HEK293 (cell line): ENCODE results near the gene EBP.

Source experiments
- CTCF ChIA-PET: fragments of 350-600 bp; formaldehyde crosslinking; extraction: SDS; loops from one replicate; lab custom pipeline; 2021; ENCODE audit warnings: antibody characterized with exemption; lab: Yijun Ruan, JAX
- POLR2A ChIA-PET: fragments of 300-600 bp; formaldehyde crosslinking; extraction: SDS; loops from one replicate; lab custom pipeline; 2020; ENCODE audit warnings: antibody characterized with exemption, inconsistent platforms; lab: Yijun Ruan, JAX
- H3K27ac ChIP-seq: fragments of 200-500 bp; sonication (Bioruptor generic); 2 replicates; pipeline ENCODE4 v1.5.1; 2014; ENCODE audit warnings: low read depth, low read length, control low read depth, inconsistent platforms; ENCODE audit errors: extremely low read depth
- H3K36me3 ChIP-seq, 2 experiments: fragments of 200-500 bp in 1 of 2; sonication (Bioruptor generic) in 1 of 2; 1 replicate in 1 of 2; 2 replicates in 1 of 2; pipeline ENCODE4 v1.5.1; 2014 to 2017; ENCODE audit warnings: inconsistent platforms in 2 of 2, low read length in 2 of 2; ENCODE audit not compliant: control insufficient read depth in 2 of 2, insufficient read depth in 1 of 2
- H3K4me1 ChIP-seq: fragments of 200-500 bp; sonication (Bioruptor generic); 2 replicates; pipeline ENCODE4 v1.5.1; 2014; ENCODE audit warnings: mild to moderate bottlenecking, low read length, inconsistent platforms; ENCODE audit not compliant: control insufficient read depth, insufficient read depth
- H3K4me3 ChIP-seq: 2 replicates; pipeline ENCODE4 v1.5.1; 2011; ENCODE audit warnings: low read depth, mild to moderate bottlenecking, control low read depth, low read length, moderate library complexity
- H3K9me3 ChIP-seq: fragments of 200-500 bp; sonication (Bioruptor generic); 2 replicates; pipeline ENCODE4 v1.5.1; 2014; ENCODE audit warnings: low read depth, low read length, inconsistent platforms; ENCODE audit not compliant: control insufficient read depth, insufficient read depth
- EGR2 ChIP-seq: fragments of 450-650 bp; formaldehyde crosslinking; IDR thresholded peaks from 2 replicates; pipeline ENCODE4 v1.5.1; 2016; ENCODE audit warnings: low read depth, missing biosample characterization, missing genetic modification characterization
- KLF16 ChIP-seq: fragments of 450-650 bp; formaldehyde crosslinking; IDR thresholded peaks from 2 replicates; pipeline ENCODE4 v1.5.1; 2017; ENCODE audit warnings: missing biosample characterization, missing genetic modification characterization
- MYNN ChIP-seq: fragments of 450-650 bp; formaldehyde crosslinking; IDR thresholded peaks from 2 replicates; pipeline ENCODE4 v1.5.1; 2016; ENCODE audit warnings: missing biosample characterization, missing genetic modification characterization, borderline replicate concordance
- TRIM28 ChIP-seq: IDR thresholded peaks from 2 replicates; pipeline ENCODE4 v1.6.1; 2011; ENCODE audit warnings: low read length, control low read depth, borderline replicate concordance
- YY2 ChIP-seq: fragments of 450-650 bp; formaldehyde crosslinking; IDR thresholded peaks from 2 replicates; pipeline ENCODE4 v1.5.1; 2016; ENCODE audit warnings: missing biosample characterization, missing genetic modification characterization
- ZBTB21 ChIP-seq: fragments of 450-650 bp; formaldehyde crosslinking; IDR thresholded peaks from 2 replicates; pipeline ENCODE4 v1.5.1; 2017; ENCODE audit warnings: missing biosample characterization, missing genetic modification characterization
- ZFP37 ChIP-seq: fragments of 450-650 bp; formaldehyde crosslinking; IDR thresholded peaks from 2 replicates; pipeline ENCODE4 v1.5.1; 2016; ENCODE audit warnings: missing biosample characterization, missing genetic modification characterization
- ZNF2 ChIP-seq: fragments of 450-650 bp; formaldehyde crosslinking; IDR thresholded peaks from 2 replicates; pipeline ENCODE4 v1.5.1; 2016; ENCODE audit warnings: missing biosample characterization, missing genetic modification characterization
- ZNF223 ChIP-seq: fragments of 450-650 bp; formaldehyde crosslinking; IDR thresholded peaks from 2 replicates; pipeline ENCODE4 v1.5.1; 2016; ENCODE audit warnings: missing biosample characterization, missing genetic modification characterization
- ZNF274 ChIP-seq, 2 experiments: fragments of 200-500 bp in 1 of 2; fragments of 450-650 bp in 1 of 2; sonication (Bioruptor generic) in 1 of 2; formaldehyde crosslinking in 1 of 2; IDR thresholded peaks; 2 replicates each; pipeline versions ENCODE4 v1.5.1 to v1.6.1; 2014 to 2016; ENCODE audit warnings: borderline replicate concordance in 1 of 2, inconsistent platforms in 1 of 2, low read length in 1 of 2, missing biosample characterization in 1 of 2, missing genetic modification characterization in 1 of 2
- ZNF416 ChIP-seq: fragments of 450-650 bp; formaldehyde crosslinking; IDR thresholded peaks from 2 replicates; pipeline ENCODE4 v1.5.1; 2016; ENCODE audit warnings: missing biosample characterization, missing genetic modification characterization
- ZNF560 ChIP-seq: fragments of 450-650 bp; formaldehyde crosslinking; IDR thresholded peaks from 2 replicates; pipeline ENCODE4 v1.5.1; 2017; ENCODE audit warnings: missing biosample characterization, missing genetic modification characterization, borderline replicate concordance
- ZNF621 ChIP-seq: fragments of 450-650 bp; formaldehyde crosslinking; IDR thresholded peaks from 2 replicates; pipeline ENCODE4 v1.5.1; 2017; ENCODE audit warnings: missing biosample characterization, missing genetic modification characterization
- ZNF623 ChIP-seq: fragments of 450-650 bp; formaldehyde crosslinking; IDR thresholded peaks from 2 replicates; pipeline ENCODE4 v1.5.1; 2016; ENCODE audit warnings: missing biosample characterization, missing genetic modification characterization
- ZNF701 ChIP-seq: fragments of 450-650 bp; formaldehyde crosslinking; IDR thresholded peaks from 2 replicates; pipeline ENCODE4 v1.5.1; 2016; ENCODE audit warnings: missing biosample characterization, missing genetic modification characterization
- ZSCAN23 ChIP-seq: fragments of 450-650 bp; formaldehyde crosslinking; IDR thresholded peaks from 2 replicates; pipeline ENCODE4 v1.5.1; 2016; ENCODE audit warnings: missing biosample characterization, missing genetic modification characterization
- TF ChIP-seq, protein P1 (sequence below): fragments of 450-650 bp; formaldehyde crosslinking; IDR thresholded peaks from 2 replicates; pipeline ENCODE4 v1.5.1; 2016; ENCODE audit warnings: missing biosample characterization, missing genetic modification characterization
- TF ChIP-seq, protein P2 (sequence below): fragments of 450-650 bp; formaldehyde crosslinking; IDR thresholded peaks from 2 replicates; pipeline ENCODE4 v1.5.1; 2016; ENCODE audit warnings: missing biosample characterization, missing genetic modification characterization, low read depth
- TF ChIP-seq, protein P3 (sequence below): fragments of 450-650 bp; formaldehyde crosslinking; IDR thresholded peaks from 2 replicates; pipeline ENCODE4 v1.5.1; 2016; ENCODE audit warnings: missing biosample characterization, missing genetic modification characterization
- TF ChIP-seq, protein P4 (sequence below): fragments of 450-650 bp; formaldehyde crosslinking; IDR thresholded peaks from 2 replicates; pipeline ENCODE4 v1.5.1; 2016; ENCODE audit warnings: missing biosample characterization, missing genetic modification characterization

Gene EBP

DNA sequence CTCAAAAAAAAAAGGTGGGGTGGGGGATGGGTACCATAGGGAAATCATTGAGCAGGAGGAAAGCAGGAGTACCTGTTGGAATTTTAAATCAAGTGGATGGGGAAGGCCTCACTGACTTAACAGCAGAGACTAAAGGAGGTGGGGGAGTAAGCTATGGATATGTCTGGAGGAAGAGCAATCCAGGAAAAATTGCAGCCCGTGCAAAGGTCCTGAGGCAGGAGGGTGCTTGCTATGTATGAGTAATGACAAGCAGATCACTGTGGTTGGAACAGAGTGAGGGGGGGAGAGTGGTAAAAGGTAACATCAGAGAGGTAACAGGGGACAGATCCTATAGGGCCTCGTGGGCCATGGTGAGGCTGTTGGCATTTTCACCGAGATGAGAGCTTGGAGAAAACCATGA, 41.5 kb upstream of the EBP start:
- H3K27ac ChIP-seq = no peak overlapping the region
- no peaks in the 10 kb centered on the region for H3K9me3 ChIP-seq
- peaks cover 0 to 60% of the 10 kb centered on the region in 2 experiments for H3K36me3 ChIP-seq
- ChIA-PET POLR2A (no interaction called here), CTCF (no interaction called here)
- TF ChIP-seq ZNF623 (tag by site-specific recombination) (peak; percentile 96), ZNF701 (no peak), YY2 (tag by site-specific recombination) (no peak)
- no peak overlapping the region for H3K4me3 ChIP-seq
- H3K4me1 ChIP-seq = no peaks in the 10 kb centered on the region

DNA sequence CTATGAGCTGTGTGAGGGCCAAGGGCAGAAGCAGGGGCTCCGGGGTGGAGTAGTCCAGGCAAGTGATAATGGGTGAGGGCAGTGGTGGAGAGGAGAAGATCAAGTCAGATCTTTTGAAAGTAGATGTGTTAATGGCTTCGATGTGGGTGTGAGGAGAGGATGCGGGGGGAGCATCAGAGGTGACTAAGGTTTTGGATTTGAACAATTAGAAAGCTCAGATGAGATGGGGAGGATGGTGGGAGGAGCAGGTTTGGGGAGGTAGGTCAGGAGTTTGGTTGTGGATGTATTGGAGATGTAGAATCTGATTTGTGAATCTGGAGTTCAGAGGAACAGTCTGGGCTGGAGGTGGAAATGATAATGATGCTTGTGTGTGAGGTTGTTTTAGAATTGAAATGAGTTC, 41.0 kb upstream of the EBP start:
- peaks cover 0 to 65% of the 10 kb centered on the region in 2 experiments for H3K36me3 ChIP-seq
- no peaks in the 10 kb centered on the region for H3K9me3 ChIP-seq
- H3K4me1 ChIP-seq = no peaks in the 10 kb centered on the region
- ChIA-PET CTCF (no interaction called here), POLR2A (no interaction called here)
- H3K27ac ChIP-seq = no peak overlapping the region
- no peak overlapping the region for H3K4me3 ChIP-seq
- TF ChIP-seq ZNF416 (no peak), ZNF621 (tag by site-specific recombination) (no peak), EGR2 (tag by site-specific recombination) (peak; percentile 20; the same call in 1 of the 2 replicates), ZNF223 (tag by site-specific recombination) (no peak), ZSCAN23 (no peak)
- TF ChIP-seq, all 188 proteins: peak for 1

DNA sequence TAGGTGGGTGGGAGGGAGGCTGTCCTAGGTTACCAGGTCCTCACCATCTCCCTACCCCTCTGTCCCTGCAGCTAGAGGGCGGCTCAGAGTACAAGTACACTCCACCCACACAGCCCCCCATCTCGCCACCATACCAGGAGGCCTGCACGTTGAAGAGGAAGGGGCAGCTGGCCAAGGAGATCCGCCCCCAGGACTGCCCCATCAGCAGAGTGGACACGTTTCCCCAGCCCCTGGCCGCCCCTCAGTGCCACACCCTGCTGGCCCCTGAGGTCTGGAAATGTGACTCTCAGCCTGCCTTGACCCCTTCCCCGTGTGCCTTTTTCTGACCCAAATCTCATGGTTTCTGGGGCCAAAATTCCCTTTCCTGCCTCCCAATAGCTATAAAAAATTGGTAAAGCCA, 39.1 kb upstream of the EBP start:
- ChIA-PET CTCF (interaction anchor here (0.6 to 1.0 kb wide), 3 partner anchors 9 to 22 kb away, joined by 3 to 4 read pairs (median 3); no protein-coding TSS in a partner anchor), POLR2A (no interaction called here)
- Histone ChIP-seq H3K27ac (no peak overlapping the region), H3K4me1 (no peaks in the 10 kb centered on the region), H3K9me3 (no peaks in the 10 kb centered on the region), H3K4me3 (no peak overlapping the region), H3K36me3 (peaks cover 0 to 74% of the 10 kb centered on the region in 2 experiments)
- TF ChIP-seq MYNN (tag by site-specific recombination) (no peak), KLF16 (no peak), ZNF274 (IDR thresholded peaks at IDR 0.05; ENCODE audit: low read length) (no peak), ZNF274 (tag by site-specific recombination; IDR thresholded peaks at IDR 0.05; ENCODE audit: borderline replicate concordance) (no peak), ZFP37 (tag by site-specific recombination) (no peak), ZNF223 (tag by site-specific recombination) (no peak), ZNF560 (tag by site-specific recombination) (no peak), ZNF701 (no peak), ZBTB21 (tag by site-specific recombination) (no peak), ZNF2 (tag by site-specific recombination) (no peak), TRIM28 (no peak)
- TF ChIP-seq, protein P1, sequence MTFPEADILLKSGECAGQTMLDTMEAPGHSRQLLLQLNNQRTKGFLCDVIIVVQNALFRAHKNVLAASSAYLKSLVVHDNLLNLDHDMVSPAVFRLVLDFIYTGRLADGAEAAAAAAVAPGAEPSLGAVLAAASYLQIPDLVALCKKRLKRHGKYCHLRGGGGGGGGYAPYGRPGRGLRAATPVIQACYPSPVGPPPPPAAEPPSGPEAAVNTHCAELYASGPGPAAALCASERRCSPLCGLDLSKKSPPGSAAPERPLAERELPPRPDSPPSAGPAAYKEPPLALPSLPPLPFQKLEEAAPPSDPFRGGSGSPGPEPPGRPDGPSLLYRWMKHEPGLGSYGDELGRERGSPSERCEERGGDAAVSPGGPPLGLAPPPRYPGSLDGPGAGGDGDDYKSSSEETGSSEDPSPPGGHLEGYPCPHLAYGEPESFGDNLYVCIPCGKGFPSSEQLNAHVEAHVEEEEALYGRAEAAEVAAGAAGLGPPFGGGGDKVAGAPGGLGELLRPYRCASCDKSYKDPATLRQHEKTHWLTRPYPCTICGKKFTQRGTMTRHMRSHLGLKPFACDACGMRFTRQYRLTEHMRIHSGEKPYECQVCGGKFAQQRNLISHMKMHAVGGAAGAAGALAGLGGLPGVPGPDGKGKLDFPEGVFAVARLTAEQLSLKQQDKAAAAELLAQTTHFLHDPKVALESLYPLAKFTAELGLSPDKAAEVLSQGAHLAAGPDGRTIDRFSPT (tag by site-specific recombination) = no peak
- TF ChIP-seq, protein P2, sequence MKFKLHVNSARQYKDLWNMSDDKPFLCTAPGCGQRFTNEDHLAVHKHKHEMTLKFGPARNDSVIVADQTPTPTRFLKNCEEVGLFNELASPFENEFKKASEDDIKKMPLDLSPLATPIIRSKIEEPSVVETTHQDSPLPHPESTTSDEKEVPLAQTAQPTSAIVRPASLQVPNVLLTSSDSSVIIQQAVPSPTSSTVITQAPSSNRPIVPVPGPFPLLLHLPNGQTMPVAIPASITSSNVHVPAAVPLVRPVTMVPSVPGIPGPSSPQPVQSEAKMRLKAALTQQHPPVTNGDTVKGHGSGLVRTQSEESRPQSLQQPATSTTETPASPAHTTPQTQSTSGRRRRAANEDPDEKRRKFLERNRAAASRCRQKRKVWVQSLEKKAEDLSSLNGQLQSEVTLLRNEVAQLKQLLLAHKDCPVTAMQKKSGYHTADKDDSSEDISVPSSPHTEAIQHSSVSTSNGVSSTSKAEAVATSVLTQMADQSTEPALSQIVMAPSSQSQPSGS (tag by site-specific recombination) = no peak
- TF ChIP-seq, protein P3, sequence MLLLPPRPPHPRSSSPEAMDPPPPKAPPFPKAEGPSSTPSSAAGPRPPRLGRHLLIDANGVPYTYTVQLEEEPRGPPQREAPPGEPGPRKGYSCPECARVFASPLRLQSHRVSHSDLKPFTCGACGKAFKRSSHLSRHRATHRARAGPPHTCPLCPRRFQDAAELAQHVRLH (tag by site-specific recombination) = no peak
- TF ChIP-seq, protein P4, sequence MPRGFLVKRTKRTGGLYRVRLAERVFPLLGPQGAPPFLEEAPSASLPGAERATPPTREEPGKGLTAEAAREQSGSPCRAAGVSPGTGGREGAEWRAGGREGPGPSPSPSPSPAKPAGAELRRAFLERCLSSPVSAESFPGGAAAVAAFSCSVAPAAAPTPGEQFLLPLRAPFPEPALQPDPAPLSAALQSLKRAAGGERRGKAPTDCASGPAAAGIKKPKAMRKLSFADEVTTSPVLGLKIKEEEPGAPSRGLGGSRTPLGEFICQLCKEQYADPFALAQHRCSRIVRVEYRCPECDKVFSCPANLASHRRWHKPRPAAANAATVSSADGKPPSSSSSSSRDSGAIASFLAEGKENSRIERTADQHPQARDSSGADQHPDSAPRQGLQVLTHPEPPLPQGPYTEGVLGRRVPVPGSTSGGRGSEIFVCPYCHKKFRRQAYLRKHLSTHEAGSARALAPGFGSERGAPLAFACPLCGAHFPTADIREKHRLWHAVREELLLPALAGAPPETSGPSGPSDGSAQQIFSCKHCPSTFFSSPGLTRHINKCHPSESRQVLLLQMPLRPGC (tag by site-specific recombination) = no peak
